Liver (tissue), 3 donors: ENCODE measurements around the gene PRKD3.

ENCODE experiments used
- EGR1 ChIP-seq, 2 donors: IDR thresholded peaks; 2 replicates each; pipeline ENCODE4 v1.6.1; 2016 to 2018; ENCODE audit warnings: antibody characterized with exemption in 2 of 2, low read depth in 2 of 2
- JUND ChIP-seq, 2 donors: IDR thresholded peaks; 2 replicates each; pipeline ENCODE4 v1.6.1; 2016; ENCODE audit warnings: antibody characterized with exemption in 2 of 2
- SP1 ChIP-seq: IDR thresholded peaks from 2 replicates; pipeline ENCODE4 v1.6.1; 2018; ENCODE audit warnings: antibody characterized with exemption, mild to moderate bottlenecking
- YY1 ChIP-seq: IDR thresholded peaks from 2 replicates; pipeline ENCODE4 v1.6.1; 2016; ENCODE audit warnings: antibody characterized with exemption, mild to moderate bottlenecking
- TF ChIP-seq, protein P1 (sequence below): fragments of 150-350 bp; IDR thresholded peaks from 2 replicates; pipeline ENCODE4 v1.5.1; 2017; ENCODE audit warnings: improper control_type of control experiment, low read depth, low read length; ENCODE audit not compliant: missing input control
- TF ChIP-seq, protein P2 (sequence below): IDR thresholded peaks from 2 replicates; pipeline ENCODE4 v1.6.1; 2016; ENCODE audit warnings: antibody characterized with exemption
- TF ChIP-seq, protein P3 (sequence below): IDR thresholded peaks from 2 replicates; pipeline ENCODE4 v1.6.1; 2016; ENCODE audit warnings: antibody characterized with exemption, mild to moderate bottlenecking
- donor health status: healthy.
- donor health status: healthy.

DNA sequence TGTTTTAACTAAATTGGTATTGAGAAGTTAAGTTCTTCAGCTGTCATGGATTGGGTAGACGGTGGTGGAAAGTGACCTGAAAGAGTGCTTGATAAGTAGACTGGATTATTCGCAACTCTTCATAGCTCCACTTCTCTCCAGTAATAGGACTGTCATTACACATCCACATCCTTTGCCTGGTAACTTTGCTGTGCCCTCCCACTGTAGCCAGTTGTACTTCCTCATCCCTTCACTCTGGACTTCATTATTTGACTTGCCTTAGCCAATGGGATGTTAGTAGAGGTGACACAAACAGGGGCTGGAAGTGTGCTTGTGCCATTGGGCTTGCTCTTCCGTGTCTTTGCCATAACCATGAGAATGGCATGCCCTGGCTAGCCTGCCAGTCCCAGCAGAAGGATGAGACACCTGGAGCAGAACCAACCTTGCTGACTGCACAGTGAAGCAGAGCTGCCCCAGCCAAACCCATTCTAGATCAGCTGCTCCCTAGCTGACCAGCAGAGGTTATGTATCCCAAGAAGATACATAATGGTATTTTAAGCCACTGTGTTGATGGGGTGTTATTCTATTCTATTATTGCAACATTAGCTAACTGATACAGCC lies 36.7 kb upstream of the PRKD3 start:
- TF ChIP-seq, protein P1, sequence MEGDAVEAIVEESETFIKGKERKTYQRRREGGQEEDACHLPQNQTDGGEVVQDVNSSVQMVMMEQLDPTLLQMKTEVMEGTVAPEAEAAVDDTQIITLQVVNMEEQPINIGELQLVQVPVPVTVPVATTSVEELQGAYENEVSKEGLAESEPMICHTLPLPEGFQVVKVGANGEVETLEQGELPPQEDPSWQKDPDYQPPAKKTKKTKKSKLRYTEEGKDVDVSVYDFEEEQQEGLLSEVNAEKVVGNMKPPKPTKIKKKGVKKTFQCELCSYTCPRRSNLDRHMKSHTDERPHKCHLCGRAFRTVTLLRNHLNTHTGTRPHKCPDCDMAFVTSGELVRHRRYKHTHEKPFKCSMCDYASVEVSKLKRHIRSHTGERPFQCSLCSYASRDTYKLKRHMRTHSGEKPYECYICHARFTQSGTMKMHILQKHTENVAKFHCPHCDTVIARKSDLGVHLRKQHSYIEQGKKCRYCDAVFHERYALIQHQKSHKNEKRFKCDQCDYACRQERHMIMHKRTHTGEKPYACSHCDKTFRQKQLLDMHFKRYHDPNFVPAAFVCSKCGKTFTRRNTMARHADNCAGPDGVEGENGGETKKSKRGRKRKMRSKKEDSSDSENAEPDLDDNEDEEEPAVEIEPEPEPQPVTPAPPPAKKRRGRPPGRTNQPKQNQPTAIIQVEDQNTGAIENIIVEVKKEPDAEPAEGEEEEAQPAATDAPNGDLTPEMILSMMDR, result no peak
- TF ChIP-seq SP1 (no peak), YY1 (no peak), JUND (IDR thresholded peaks at IDR 0.05) (no peak), EGR1 (IDR thresholded peaks at IDR 0.05; ENCODE audit: low read depth in 2 of 2) (no peak)
- TF ChIP-seq, protein P2, sequence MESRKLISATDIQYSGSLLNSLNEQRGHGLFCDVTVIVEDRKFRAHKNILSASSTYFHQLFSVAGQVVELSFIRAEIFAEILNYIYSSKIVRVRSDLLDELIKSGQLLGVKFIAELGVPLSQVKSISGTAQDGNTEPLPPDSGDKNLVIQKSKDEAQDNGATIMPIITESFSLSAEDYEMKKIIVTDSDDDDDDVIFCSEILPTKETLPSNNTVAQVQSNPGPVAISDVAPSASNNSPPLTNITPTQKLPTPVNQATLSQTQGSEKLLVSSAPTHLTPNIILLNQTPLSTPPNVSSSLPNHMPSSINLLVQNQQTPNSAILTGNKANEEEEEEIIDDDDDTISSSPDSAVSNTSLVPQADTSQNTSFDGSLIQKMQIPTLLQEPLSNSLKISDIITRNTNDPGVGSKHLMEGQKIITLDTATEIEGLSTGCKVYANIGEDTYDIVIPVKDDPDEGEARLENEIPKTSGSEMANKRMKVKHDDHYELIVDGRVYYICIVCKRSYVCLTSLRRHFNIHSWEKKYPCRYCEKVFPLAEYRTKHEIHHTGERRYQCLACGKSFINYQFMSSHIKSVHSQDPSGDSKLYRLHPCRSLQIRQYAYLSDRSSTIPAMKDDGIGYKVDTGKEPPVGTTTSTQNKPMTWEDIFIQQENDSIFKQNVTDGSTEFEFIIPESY, result no peak
- TF ChIP-seq, protein P3, sequence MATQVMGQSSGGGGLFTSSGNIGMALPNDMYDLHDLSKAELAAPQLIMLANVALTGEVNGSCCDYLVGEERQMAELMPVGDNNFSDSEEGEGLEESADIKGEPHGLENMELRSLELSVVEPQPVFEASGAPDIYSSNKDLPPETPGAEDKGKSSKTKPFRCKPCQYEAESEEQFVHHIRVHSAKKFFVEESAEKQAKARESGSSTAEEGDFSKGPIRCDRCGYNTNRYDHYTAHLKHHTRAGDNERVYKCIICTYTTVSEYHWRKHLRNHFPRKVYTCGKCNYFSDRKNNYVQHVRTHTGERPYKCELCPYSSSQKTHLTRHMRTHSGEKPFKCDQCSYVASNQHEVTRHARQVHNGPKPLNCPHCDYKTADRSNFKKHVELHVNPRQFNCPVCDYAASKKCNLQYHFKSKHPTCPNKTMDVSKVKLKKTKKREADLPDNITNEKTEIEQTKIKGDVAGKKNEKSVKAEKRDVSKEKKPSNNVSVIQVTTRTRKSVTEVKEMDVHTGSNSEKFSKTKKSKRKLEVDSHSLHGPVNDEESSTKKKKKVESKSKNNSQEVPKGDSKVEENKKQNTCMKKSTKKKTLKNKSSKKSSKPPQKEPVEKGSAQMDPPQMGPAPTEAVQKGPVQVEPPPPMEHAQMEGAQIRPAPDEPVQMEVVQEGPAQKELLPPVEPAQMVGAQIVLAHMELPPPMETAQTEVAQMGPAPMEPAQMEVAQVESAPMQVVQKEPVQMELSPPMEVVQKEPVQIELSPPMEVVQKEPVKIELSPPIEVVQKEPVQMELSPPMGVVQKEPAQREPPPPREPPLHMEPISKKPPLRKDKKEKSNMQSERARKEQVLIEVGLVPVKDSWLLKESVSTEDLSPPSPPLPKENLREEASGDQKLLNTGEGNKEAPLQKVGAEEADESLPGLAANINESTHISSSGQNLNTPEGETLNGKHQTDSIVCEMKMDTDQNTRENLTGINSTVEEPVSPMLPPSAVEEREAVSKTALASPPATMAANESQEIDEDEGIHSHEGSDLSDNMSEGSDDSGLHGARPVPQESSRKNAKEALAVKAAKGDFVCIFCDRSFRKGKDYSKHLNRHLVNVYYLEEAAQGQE, result no peak
